Suppressor macrophage treated with lipopolysaccharide for 4 hours (primary cell): ENCODE results near the gene LRRIQ4.

ENCODE experiments used
- DNase-seq: peaks from one replicate; pipeline ENCODE4 v3.0.0-alpha.2; 2020

LRRIQ4 gene

DNA sequence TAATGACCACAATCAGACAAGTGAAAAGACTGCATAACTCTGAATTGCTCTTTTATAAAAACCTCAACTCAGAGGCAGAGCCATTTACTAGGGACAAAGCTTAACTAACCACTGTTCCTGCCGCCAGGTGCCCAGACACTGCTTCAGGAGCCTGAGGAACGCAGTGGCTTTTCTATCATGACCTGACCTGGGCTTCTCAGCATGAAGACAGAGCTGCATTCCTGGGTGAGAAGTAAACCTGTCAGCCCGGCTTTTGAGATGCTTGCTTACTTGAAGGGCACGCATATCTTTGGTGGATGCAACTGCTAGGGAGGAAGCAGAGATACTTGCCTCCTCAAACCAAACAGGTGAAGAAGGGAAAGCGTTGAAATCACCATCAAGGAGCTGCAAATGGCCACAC is 49.2 kb downstream of the LRRIQ4 start:
- DNase-seq, result no peak

DNA sequence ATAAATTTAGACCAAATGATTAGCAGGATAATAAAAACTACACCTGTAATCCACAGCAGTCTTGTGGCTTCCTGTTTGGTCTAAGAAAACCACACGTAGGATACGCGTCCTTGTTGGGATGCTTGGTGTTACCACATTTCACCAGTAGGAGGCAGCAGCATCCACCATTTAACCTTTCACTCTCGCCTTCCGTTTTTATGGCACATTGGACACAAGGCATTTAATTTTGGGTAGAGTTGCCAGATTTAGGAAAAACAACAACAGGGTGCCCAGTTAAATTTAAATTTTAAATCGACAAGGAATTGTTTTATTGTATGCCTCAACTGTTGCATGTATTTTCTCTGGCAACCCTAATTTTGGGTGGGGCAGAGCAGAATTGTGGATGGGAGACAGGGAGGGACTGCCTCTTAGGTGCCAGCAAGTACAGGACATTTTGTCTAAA is 50.8 kb downstream of the LRRIQ4 start:
- DNase-seq, result peak; percentile 82

- no peak for DNase-seq
Measured at GRCh38 chr3:169864270-169864669, 51.6 kb downstream of the LRRIQ4 start.

DNA sequence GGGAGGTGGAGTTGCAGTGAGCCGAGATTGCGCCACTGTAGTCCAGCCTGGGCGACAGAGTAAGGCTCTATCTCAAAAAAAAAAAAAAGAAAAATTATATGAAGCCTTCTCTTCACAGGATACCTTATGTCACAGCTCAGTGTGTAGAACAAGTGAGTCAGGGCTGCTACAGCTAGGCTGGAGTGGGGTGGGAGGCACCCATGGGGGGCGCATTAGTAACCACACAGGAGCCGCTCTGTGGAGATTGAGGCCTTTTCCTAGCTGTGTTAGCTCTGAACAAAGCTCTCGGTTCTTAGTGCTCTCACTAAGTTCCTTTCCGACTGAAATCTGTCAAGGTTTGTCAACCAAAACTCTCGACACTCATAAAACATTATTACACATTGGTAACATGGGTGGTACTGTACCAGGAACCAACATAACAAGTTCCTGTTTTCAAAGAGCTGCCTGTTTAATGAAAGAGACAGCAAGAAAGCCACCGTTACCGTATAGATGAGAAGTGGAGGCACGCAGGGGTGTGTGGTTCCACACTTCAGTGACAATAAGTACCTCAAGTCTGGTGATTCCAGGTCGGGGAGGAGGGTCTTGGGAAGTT is 52.6 kb downstream of the LRRIQ4 start:
- DNase-seq, result peak; percentile 52

DNA sequence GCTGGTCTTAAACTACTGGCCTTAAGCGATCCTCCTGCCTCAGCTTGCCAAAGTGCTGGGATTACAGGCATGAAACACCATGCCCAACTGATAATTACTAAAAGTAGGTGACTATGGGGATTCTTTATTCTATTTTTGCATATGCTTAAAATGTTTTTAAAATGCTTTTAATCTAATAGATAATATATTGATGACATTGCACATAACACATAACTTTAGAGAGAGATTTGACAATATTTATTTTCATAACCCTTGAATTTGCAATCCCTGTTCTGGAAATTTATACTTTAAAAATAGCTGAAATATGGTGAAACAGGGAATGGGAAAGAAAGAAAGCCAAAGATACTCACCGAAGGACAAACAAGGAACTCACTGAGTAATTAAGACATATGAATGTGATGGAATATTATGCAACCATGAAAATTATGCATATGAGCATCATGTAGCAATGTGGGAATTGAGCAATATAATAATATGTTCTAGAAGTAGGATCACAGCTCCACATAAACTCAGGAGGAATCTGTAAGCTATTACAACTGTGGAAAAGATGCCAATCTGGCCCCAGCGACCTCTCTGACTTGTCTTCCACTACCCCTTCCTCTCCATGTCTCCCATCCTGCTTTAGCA is 55.0 kb downstream of the LRRIQ4 start:
- peak; percentile 13 for DNase-seq

DNA sequence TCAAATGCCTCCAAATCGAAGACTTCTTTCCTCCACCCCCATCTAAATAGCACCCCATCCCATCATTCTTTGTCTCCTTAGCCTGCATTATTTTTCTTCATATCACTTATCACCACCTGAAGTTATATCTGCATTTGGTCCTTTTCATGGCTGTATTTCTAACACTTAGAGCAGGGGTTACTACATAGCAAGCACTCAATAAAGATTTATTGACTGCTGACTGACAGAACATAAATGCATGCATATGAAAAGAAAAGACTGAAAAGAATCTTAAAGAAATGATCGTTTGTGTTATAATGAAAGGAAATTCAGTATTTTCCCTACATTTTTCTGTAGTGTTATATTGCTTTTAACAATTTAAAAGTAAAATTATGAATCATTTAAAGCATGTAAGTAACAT is 55.7 kb downstream of the LRRIQ4 start:
- DNase-seq, result no peak

- peak; percentile 31 for DNase-seq
Measured at GRCh38 chr3:169869484-169870220, 57.0 kb downstream of the LRRIQ4 start, which contains the start of gene LRRC31. Gene LRRC31, minus strand, starts transcription at chr3:169869935. Its CDS starts 128 bp downstream, at chr3:169869807.

- no peak for DNase-seq
Measured at GRCh38 chr3:169871129-169871886, 58.6 kb downstream of the LRRIQ4 start.

GRCh38 chr3:169879013-169879557 is 66.4 kb downstream of the LRRIQ4 start:
- DNase-seq, result no peak

GRCh38 chr3:169879845-169880575 is 67.3 kb downstream of the LRRIQ4 start:
- no peak for DNase-seq

GRCh38 chr3:169880576-169881250 is 68.0 kb downstream of the LRRIQ4 start:
- DNase-seq, result peak; percentile 11

DNA sequence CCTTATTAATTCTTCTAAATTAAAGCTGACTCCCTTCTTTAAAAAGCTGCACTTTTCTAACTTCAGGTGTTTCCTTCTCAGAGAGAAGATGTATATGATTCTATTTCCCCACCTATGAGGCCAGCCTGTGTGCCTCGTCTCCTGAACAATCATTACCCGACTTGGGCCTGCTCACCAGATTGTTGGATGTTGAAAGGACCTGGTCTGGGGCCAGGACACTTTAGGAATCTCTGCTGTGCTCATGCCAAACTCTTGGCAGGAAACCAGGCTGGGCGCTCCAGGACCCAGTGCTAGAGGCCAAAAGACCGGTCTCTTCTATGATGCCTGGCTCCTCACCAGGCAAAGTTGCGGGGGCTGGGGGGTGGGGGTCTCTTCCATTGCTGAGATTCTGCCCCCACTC is 74.0 kb downstream of the LRRIQ4 start:
- DNase-seq, result no peak
